ENCODE results near the gene APBB1IP. TPM values are rescaled to one million over a fixed set of nuclear protein-coding genes. Genes with fewer than 3 reads are reported as not detected.

APBB1IP gene
- total and polyA plus RNA-seq, 9 of the 15 experiments (the other 6 are each of a cell fraction or from before 2014, with no cell fraction given): 0.03 to 0.11 (median 0.06) TPM; not detected in 4

DNA sequence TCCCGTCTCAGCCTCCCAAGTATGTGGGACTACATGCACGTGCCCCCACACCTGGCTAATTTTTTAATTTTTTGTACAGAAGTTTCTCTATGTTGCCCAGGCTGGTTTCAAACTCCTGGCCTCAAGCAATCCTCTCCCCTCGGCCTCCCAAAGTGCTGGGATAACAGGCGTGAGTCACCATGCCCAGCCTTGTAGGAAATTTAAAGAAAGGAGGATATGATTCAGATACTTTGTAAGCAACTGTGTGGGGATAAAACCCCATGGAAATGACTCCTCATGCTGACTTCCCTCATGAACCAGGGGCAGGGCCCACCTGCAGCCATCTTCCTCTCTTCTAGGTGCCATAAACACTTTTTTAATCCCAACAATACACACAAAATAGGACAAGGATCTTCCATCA lies 50.2 kb downstream of the APBB1IP start (continued):
- TF ChIP-seq, protein P1, sequence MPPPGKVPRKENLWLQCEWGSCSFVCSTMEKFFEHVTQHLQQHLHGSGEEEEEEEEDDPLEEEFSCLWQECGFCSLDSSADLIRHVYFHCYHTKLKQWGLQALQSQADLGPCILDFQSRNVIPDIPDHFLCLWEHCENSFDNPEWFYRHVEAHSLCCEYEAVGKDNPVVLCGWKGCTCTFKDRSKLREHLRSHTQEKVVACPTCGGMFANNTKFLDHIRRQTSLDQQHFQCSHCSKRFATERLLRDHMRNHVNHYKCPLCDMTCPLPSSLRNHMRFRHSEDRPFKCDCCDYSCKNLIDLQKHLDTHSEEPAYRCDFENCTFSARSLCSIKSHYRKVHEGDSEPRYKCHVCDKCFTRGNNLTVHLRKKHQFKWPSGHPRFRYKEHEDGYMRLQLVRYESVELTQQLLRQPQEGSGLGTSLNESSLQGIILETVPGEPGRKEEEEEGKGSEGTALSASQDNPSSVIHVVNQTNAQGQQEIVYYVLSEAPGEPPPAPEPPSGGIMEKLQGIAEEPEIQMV (tag; conservative IDR thresholded peaks at IDR 0.05; ENCODE audit: low read depth): no peak
- no peak for TF ChIP-seq GTF2A2 (tag; IDR thresholded peaks at IDR 0.05)

DNA sequence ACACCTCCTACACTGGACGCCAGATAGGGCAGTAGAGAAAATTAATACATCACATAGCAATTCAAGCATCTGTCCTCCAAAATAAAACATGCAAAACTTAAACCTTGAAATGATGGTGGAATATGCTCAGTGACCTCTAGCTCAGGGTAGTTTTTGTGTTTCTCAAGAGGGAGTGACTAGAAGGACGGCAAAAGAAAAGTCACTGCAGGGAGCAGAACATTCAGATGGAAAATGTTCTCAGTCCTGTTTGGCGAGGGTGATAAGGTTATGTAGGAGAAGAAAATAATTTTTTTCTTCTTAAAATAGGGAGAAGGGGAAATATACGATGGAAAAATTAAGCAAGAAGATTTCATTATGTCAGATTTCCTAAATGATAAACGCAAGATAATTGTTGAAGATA lies 50.9 kb downstream of the APBB1IP start:
- ATAC-seq: no peak
- Histone ChIP-seq H3K27me3 (ENCODE audit: control insufficient read depth in 2 of 2, insufficient read depth in 2 of 2, low read length in 2 of 2) (0 out of 5 replicates have a peak, but pooled peaks cover 0 to 3% of the 10 kb centered on the region in 2 experiments), H3K9me3 (replicated peaks; ENCODE audit: control insufficient read depth, insufficient read depth, low read depth, low read length) (no peaks in the 10 kb centered on the region), H3K9ac (ENCODE audit: insufficient read depth in 1 of 2, low read depth in 2 of 2, low read length in 2 of 2) (no peak overlapping the region), H4K20me1 (replicated peaks; ENCODE audit: control insufficient read depth, insufficient read depth, low read length) (no peaks in the 10 kb centered on the region), H3K4me1 (replicated peaks in 1 of 2; ENCODE audit: control insufficient read depth in 2 of 2, insufficient read depth in 2 of 2, low read length in 2 of 2) (no peaks in the 10 kb centered on the region), H3K4me2 (ENCODE audit: insufficient read depth, low read length) (no peak overlapping the region), H3K4me3 (no peak overlapping the region), H3K36me3 (ENCODE audit: control insufficient read depth, insufficient read depth, low read length) (no peaks in the 10 kb centered on the region), H2AFZ (ENCODE audit: low read depth, low read length) (no peak overlapping the region), H3K27ac (ENCODE audit: extremely low read depth, low read depth, low read length) (no peak overlapping the region), H3K9me1 (ENCODE audit: control insufficient read depth, insufficient read depth, low read length) (no peaks in the 10 kb centered on the region), H3K79me2 (ENCODE audit: control insufficient read depth, insufficient read depth, low read length) (no peaks in the 10 kb centered on the region)
- BruUV-seq (replicated peaks): no TSS peak
- ChIA-PET POLR2A (no interaction called here), CTCF (ENCODE audit: low intra/inter-chr PET ratio) (no interaction called here)
- TF ChIP-seq NFE2 (IDR thresholded peaks at IDR 0.05; ENCODE audit: low read depth) (no peak), ZNF57 (CRISPR knock-in tag; IDR thresholded peaks at IDR 0.05) (no peak), ILK (tag; IDR thresholded peaks at IDR 0.05; ENCODE audit: borderline replicate concordance, low read depth) (no peak), HNRNPLL (IDR thresholded peaks at IDR 0.05; ENCODE audit: low read depth, low read length, poor library complexity, severe bottlenecking) (no peak), KLF13 (tag; IDR thresholded peaks at IDR 0.05; ENCODE audit: borderline replicate concordance, low read depth) (no peak), PURB (CRISPR knock-in tag; IDR thresholded peaks at IDR 0.05; ENCODE audit: low read depth) (no peak), CREM (IDR thresholded peaks at IDR 0.05; ENCODE audit: low read depth) (no peak)
- TF ChIP-seq, protein P2, sequence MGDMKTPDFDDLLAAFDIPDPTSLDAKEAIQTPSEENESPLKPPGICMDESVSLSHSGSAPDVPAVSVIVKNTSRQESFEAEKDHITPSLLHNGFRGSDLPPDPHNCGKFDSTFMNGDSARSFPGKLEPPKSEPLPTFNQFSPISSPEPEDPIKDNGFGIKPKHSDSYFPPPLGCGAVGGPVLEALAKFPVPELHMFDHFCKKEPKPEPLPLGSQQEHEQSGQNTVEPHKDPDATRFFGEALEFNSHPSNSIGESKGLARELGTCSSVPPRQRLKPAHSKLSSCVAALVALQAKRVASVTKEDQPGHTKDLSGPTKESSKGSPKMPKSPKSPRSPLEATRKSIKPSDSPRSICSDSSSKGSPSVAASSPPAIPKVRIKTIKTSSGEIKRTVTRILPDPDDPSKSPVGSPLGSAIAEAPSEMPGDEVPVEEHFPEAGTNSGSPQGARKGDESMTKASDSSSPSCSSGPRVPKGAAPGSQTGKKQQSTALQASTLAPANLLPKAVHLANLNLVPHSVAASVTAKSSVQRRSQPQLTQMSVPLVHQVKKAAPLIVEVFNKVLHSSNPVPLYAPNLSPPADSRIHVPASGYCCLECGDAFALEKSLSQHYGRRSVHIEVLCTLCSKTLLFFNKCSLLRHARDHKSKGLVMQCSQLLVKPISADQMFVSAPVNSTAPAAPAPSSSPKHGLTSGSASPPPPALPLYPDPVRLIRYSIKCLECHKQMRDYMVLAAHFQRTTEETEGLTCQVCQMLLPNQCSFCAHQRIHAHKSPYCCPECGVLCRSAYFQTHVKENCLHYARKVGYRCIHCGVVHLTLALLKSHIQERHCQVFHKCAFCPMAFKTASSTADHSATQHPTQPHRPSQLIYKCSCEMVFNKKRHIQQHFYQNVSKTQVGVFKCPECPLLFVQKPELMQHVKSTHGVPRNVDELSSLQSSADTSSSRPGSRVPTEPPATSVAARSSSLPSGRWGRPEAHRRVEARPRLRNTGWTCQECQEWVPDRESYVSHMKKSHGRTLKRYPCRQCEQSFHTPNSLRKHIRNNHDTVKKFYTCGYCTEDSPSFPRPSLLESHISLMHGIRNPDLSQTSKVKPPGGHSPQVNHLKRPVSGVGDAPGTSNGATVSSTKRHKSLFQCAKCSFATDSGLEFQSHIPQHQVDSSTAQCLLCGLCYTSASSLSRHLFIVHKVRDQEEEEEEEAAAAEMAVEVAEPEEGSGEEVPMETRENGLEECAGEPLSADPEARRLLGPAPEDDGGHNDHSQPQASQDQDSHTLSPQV (IDR thresholded peaks at IDR 0.05): no peak
- 1% methylated on average over 5 of the region's 5 CpGs for WGBS (ENCODE audit: insufficient coverage, low coverage, missing lambda C conversion rate)
- no peak for FAIRE-seq
- intact Hi-C loops (cut with micrococcal nuclease): no loop called here
- no peak for DNase-seq (ENCODE audit: extremely low read depth in 1 of 4, low spot score in 3 of 4)
- in situ Hi-C loops (cut with MboI): no loop called here

All from K562 (cell line).